H1 (cell line): ENCODE data around the gene NTPCR. TPM values are rescaled to one million over a fixed set of nuclear protein-coding genes. Genes with fewer than 3 reads are reported as not detected.

Experiments used
- CTCF ChIA-PET: fragments of 300-600 bp; sonication (Branson Sonifier 250); formaldehyde crosslinking; loops from one replicate; lab custom pipeline; 2021; ENCODE audit not compliant: partially characterized antibody; lab: Charles Lee
- POLR2A ChIA-PET: fragments of 300-600 bp; sonication (Branson Sonifier 250); formaldehyde crosslinking; loops from one replicate; lab custom pipeline; 2021; ENCODE audit warnings: inconsistent platforms; ENCODE audit not compliant: partially characterized antibody; lab: Charles Lee
- DNase-seq, 2 experiments: peaks; one replicate each; pipeline versions ENCODE4 v3.0.0 to v3.0.0-alpha.2; 2010 to 2022; ENCODE audit warnings: low spot score in 2 of 2, low read depth in 1 of 2, mixed read lengths in 1 of 2
- FAIRE-seq: peaks from 2 replicates; lab custom pipeline; 2011; peaks lifted over from hg19 to GRCh38; lab: Jason Lieb, UNC
- H2AFZ ChIP-seq: 2 replicates; pipeline ENCODE4 v1.8.1; 2012; ENCODE audit warnings: low read length, inconsistent platforms
- H2AK5ac ChIP-seq: 2 replicates; pipeline ENCODE4 v1.6.1; 2013; ENCODE audit warnings: low read depth, low read length
- H2BK120ac ChIP-seq: replicated peaks from 2 replicates; pipeline ENCODE3; 2013; ENCODE audit warnings: low read depth, low read length, inconsistent platforms
- H2BK12ac ChIP-seq: 2 replicates; pipeline ENCODE4 v1.6.1; 2013; ENCODE audit warnings: low read depth, low read length
- H2BK15ac ChIP-seq: 2 replicates; pipeline ENCODE4 v1.6.1; 2013; ENCODE audit warnings: low read length
- H2BK20ac ChIP-seq: 2 replicates; pipeline ENCODE4 v1.6.1; 2013; ENCODE audit warnings: low read length
- H2BK5ac ChIP-seq: 2 replicates; pipeline ENCODE4 v1.6.1; 2013; ENCODE audit warnings: low read depth, low read length
- H3K14ac ChIP-seq: 2 replicates; pipeline ENCODE4 v1.6.1; 2013; ENCODE audit warnings: inconsistent platforms; ENCODE audit not compliant: insufficient read length
- H3K18ac ChIP-seq: 2 replicates; pipeline ENCODE4 v1.6.1; 2013; ENCODE audit warnings: low read length; ENCODE audit errors: extremely low read depth
- H3K23ac ChIP-seq: 2 replicates; pipeline ENCODE4 v1.6.1; 2013; ENCODE audit warnings: inconsistent platforms; ENCODE audit not compliant: insufficient read length
- H3K23me2 ChIP-seq: 2 replicates; pipeline ENCODE4 v1.6.1; 2013; ENCODE audit warnings: low read depth, low read length
- H3K27ac ChIP-seq: 2 replicates; pipeline ENCODE4 v1.6.1; 2011; ENCODE audit warnings: low read depth, low read length, inconsistent platforms
- H3K27me3 ChIP-seq, 4 experiments: replicated peaks in 1 of 4; 1 replicate in 1 of 4; 2 replicates in 3 of 4; pipeline versions ENCODE4 v1.6.1 to v1.8.1; 2011 to 2013; ENCODE audit warnings: low read length in 3 of 4, mild to moderate bottlenecking in 3 of 4, inconsistent platforms in 2 of 4, mixed read lengths in 2 of 4, moderate library complexity in 1 of 4; ENCODE audit not compliant: control insufficient read depth in 3 of 4, insufficient read depth in 3 of 4; ENCODE audit errors: extremely low read depth in 1 of 4
- H3K36me3 ChIP-seq, 4 experiments: 2 replicates each; pipeline versions ENCODE4 v1.6.1 to v1.8.1; 2011 to 2013; ENCODE audit warnings: mild to moderate bottlenecking in 4 of 4, low read length in 3 of 4, moderate library complexity in 2 of 4, control low read depth in 1 of 4, inconsistent platforms in 1 of 4; ENCODE audit not compliant: insufficient read depth in 4 of 4, control insufficient read depth in 2 of 4
- H3K4ac ChIP-seq: replicated peaks from 2 replicates; pipeline ENCODE3; 2013; ENCODE audit warnings: low read length, low read depth, mixed read lengths, inconsistent platforms; ENCODE audit not compliant: insufficient read length
- H3K4me1 ChIP-seq, 4 experiments: replicated peaks in 1 of 4; 1 replicate in 1 of 4; 2 replicates in 3 of 4; pipeline versions ENCODE4 v1.6.1 to v1.8.1; 2011 to 2013; ENCODE audit warnings: low read length in 3 of 4, inconsistent platforms in 2 of 4, mixed read lengths in 1 of 4; ENCODE audit not compliant: insufficient read depth in 4 of 4, control insufficient read depth in 3 of 4
- H3K4me2 ChIP-seq, 2 experiments: 2 replicates each; pipeline versions ENCODE4 v1.6.1 to v1.8.1; 2011 to 2013; ENCODE audit warnings: low read depth in 2 of 2, low read length in 2 of 2, control low read depth in 1 of 2, inconsistent platforms in 1 of 2, mild to moderate bottlenecking in 1 of 2; ENCODE audit not compliant: insufficient read depth in 1 of 2
- H3K4me3 ChIP-seq, 4 experiments: fragments of 200-600, 300-600 bp in 1 of 4; sonication (generic), shearing (Covaris generic), sonication (Bioruptor Twin) in 1 of 4; 2 replicates each; pipeline versions ENCODE4 v1.5.1 to v1.8.1; 2011 to 2016; ENCODE audit warnings: low read length in 4 of 4, low read depth in 3 of 4, control low read depth in 2 of 4, inconsistent platforms in 2 of 4, mild to moderate bottlenecking in 2 of 4, mixed read lengths in 1 of 4, moderate library complexity in 1 of 4; ENCODE audit not compliant: insufficient read depth in 2 of 4; ENCODE audit errors: extremely low read depth in 1 of 4
- H3K56ac ChIP-seq: replicated peaks from 2 replicates; pipeline ENCODE3; 2013; ENCODE audit warnings: low read depth, mild to moderate bottlenecking, mixed read lengths, low read length, inconsistent platforms; ENCODE audit not compliant: insufficient read length
- H3K79me1 ChIP-seq: 2 replicates; pipeline ENCODE4 v1.6.1; 2013; ENCODE audit warnings: low read depth, low read length, control low read depth
- H3K79me2 ChIP-seq, 2 experiments: 2 replicates each; pipeline versions ENCODE4 v1.6.1 to v1.8.1; 2012 to 2013; ENCODE audit warnings: low read length in 2 of 2, mild to moderate bottlenecking in 2 of 2, inconsistent platforms in 1 of 2; ENCODE audit not compliant: insufficient read depth in 2 of 2, control insufficient read depth in 1 of 2
- H3K9ac ChIP-seq, 4 experiments: replicated peaks in 1 of 4; 1 replicate in 1 of 4; 2 replicates in 3 of 4; pipeline versions ENCODE4 v1.6.1 to v1.8.1; 2011 to 2013; ENCODE audit warnings: low read depth in 3 of 4, low read length in 3 of 4, control low read depth in 2 of 4, mild to moderate bottlenecking in 2 of 4, moderate library complexity in 2 of 4, inconsistent platforms in 1 of 4; ENCODE audit errors: extremely low read depth in 1 of 4
- H3K9me3 ChIP-seq, 2 experiments: 2 replicates each; pipeline versions ENCODE4 v1.6.1 to v1.8.1; 2012 to 2013; ENCODE audit warnings: mild to moderate bottlenecking in 2 of 2, moderate library complexity in 2 of 2, control low read depth in 1 of 2, inconsistent platforms in 1 of 2, low read depth in 1 of 2, low read length in 1 of 2, mixed read lengths in 1 of 2; ENCODE audit not compliant: insufficient read depth in 2 of 2
- H4K20me1 ChIP-seq, 2 experiments: replicated peaks in 1 of 2; 2 replicates each; pipeline versions ENCODE3 to v1.8.1; 2011 to 2013; ENCODE audit warnings: inconsistent platforms in 2 of 2, low read length in 2 of 2, mild to moderate bottlenecking in 1 of 2; ENCODE audit not compliant: insufficient read depth in 2 of 2, control insufficient read depth in 1 of 2
- H4K5ac ChIP-seq: 2 replicates; pipeline ENCODE4 v1.6.1; 2013; ENCODE audit warnings: low read length, low read depth, mixed read lengths, inconsistent platforms; ENCODE audit not compliant: insufficient read length
- H4K8ac ChIP-seq: 2 replicates; pipeline ENCODE4 v1.8.0; 2013; ENCODE audit warnings: mild to moderate bottlenecking, moderate library complexity, low read length, inconsistent platforms; ENCODE audit not compliant: insufficient read depth; ENCODE audit errors: extremely low read depth
- H4K91ac ChIP-seq: replicated peaks from 2 replicates; pipeline ENCODE3; 2013; ENCODE audit warnings: low read length, mixed read lengths, inconsistent platforms; ENCODE audit not compliant: insufficient read length
- CBX5 ChIP-seq: fragments of 300-800, 300-1000 bp; sonication (generic); IDR thresholded peaks from 2 replicates; pipeline ENCODE4 v1.7.1; 2016; ENCODE audit warnings: antibody characterized with exemption, low read length, low read depth
- CBX8 ChIP-seq: fragments of 300-800, 300-1000 bp; sonication (generic); IDR thresholded peaks from 2 replicates; pipeline ENCODE4 v1.7.1; 2016; ENCODE audit warnings: low read depth, low read length, borderline replicate concordance
- CHD2 ChIP-seq: IDR thresholded peaks from 2 replicates; pipeline ENCODE4 v1.6.1; 2012; ENCODE audit warnings: low read length, improper control_type of control experiment
- MAFK ChIP-seq: IDR thresholded peaks from 2 replicates; pipeline ENCODE4 v1.6.1; 2012; ENCODE audit warnings: low read depth, mild to moderate bottlenecking, improper control_type of control experiment, low read length
- TAF1 ChIP-seq: IDR thresholded peaks from 2 replicates; pipeline ENCODE4 v1.6.1; 2011; ENCODE audit warnings: mild to moderate bottlenecking, low read depth, low read length
- WGBS, 2 experiments: shearing (Covaris generic) in 1 of 2; methylation state at CpG; one replicate each; pipeline versions ENCODE4 v1.1.6 to v1.1.7; 2013 to 2015; ENCODE audit warnings: low lambda C conversion rate in 2 of 2, mixed read lengths in 2 of 2, inconsistent platforms in 1 of 2, low coverage in 1 of 2, missing lambda C conversion rate in 1 of 2; ENCODE audit not compliant: insufficient replicate concordance in 2 of 2, insufficient coverage in 1 of 2, insufficient read length in 1 of 2; ENCODE audit errors: extremely low coverage in 1 of 2, missing lambda C conversion rate in 1 of 2; 5-methylcytosine and 5-hydroxymethylcytosine counted together
- polyA plus RNA-seq, 7 experiments: library from polyadenylated mRNA; depleted of rRNA in 3 of 7; stranded (reverse) in 5 of 7; unstranded in 2 of 7; fragments of >200 nt in 5 of 7; fragments of 200-250 nt in 2 of 7; gene quantifications; 1 replicate in 5 of 7; 2 replicates in 1 of 7; 4 replicates in 1 of 7; pipeline versions ENCODE4 v1.2.1 to v1.2.3, GENCODE V29; 2011 to 2013; ENCODE audit warnings: missing spikeins in 2 of 7, mixed read lengths in 2 of 7
- total RNA-seq: library from RNA; stranded (reverse); fragmentation: NEBNext Ultra II Directional; extraction: Animal tissue kit (Norgen Biotek cat#: 25700); gene quantifications from 2 replicates; pipeline ENCODE4 v1.2.1, GENCODE V29; 2021

The NTPCR gene
- total and polyA plus RNA-seq, 2 of the 8 experiments (the other 6 are each of a cell fraction or from before 2014, with no cell fraction given) = 22.6 to 73.1 TPM

GRCh38 chr1:232902774-232903350, 47.5 kb upstream of the NTPCR start:
- DNase-seq (no peak), FAIRE-seq (no peak)
- Histone ChIP-seq H3K36me3 (no peaks in the 10 kb centered on the region), H3K9me3 (no peaks in the 10 kb centered on the region; a peak in 1 of 4 replicates), H3K23ac (no peak overlapping the region), H2BK5ac (no peak overlapping the region), H4K20me1 (no peaks in the 10 kb centered on the region), H3K23me2 (no peaks in the 10 kb centered on the region), H3K79me2 (no peaks in the 10 kb centered on the region), H3K18ac (no peak overlapping the region), H3K4me2 (no peak overlapping the region), H2AFZ (no peak overlapping the region), H4K91ac (no peak overlapping the region), H3K9ac (no peak overlapping the region), H4K8ac (no peak overlapping the region), H4K5ac (no peak overlapping the region), H3K27ac (no peak overlapping the region), H2BK15ac (no peak overlapping the region), H3K4me3 (no peak overlapping the region), H2BK20ac (no peak overlapping the region), H2AK5ac (no peak overlapping the region), H3K4ac (no peak overlapping the region), H3K4me1 (peaks cover 0 to 8% (median 3%) of the 10 kb centered on the region in 4 experiments; a peak in 5 of 7 replicates), H2BK12ac (no peak overlapping the region), H3K79me1 (no peaks in the 10 kb centered on the region), H3K27me3 (no peaks in the 10 kb centered on the region), H3K56ac (no peak overlapping the region), H2BK120ac (no peak overlapping the region), H3K14ac (no peak overlapping the region)
- POLR2A ChIA-PET = no interaction called here
- 91% methylated on average over 4 of the region's 4 CpGs; no CpG with 5 or more reads in 1 of the 2 experiments for WGBS, 2 experiments
- CTCF ChIA-PET = interaction anchor here (0.8 kb wide), 1 partner anchor 14 kb away, joined by 3 read pairs; no protein-coding TSS in a partner anchor
- TF ChIP-seq CBX5 = no peak
- TF ChIP-seq TAF1 = no peak
- no peak for TF ChIP-seq MAFK
- no peak for TF ChIP-seq CHD2
- TF ChIP-seq CBX8 = no peak
